ENCODE data around the gene APOBR.
"Not testable (repeated sequence)": the region's sequence is repeated elsewhere in the genome, so short reads cannot be mapped to it uniquely, and the experiment has no call there.

APOBR gene

DNA sequence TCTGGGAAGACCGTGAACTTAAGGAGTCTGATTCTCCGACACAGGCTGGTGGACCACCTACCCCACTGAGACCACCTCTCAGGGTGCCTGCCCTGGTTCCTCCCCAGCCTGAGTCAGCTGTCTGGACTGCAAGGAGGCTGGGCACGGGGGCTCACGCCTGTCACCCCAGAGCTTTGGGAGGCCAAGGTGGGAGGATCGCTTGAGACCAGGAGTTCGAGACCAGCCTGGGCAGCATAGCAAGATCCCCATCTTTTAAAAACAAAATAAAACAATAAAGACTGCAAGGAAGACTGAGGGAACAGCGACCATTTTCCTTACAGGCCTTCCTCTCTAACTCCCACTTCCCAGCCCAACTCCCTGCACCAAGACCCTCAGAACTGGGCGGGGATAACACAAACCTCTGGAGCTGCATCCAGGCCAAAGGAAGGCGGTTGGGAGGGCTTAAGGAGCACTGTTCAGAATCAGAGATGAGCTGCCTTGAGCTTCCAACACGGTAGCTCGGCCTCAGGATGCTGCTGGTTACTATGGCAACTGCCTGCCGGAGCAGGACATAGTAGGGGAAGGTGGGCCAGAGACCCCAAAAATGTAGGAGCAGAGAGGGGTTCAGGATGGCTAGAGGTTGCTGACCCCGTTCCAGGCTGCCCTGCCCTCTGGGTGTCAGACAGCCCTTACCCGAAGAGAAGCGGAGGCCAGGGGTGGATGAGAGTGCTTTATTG lies 4.4 kb downstream of the APOBR start:
- DNase-seq, result no peak

DNA sequence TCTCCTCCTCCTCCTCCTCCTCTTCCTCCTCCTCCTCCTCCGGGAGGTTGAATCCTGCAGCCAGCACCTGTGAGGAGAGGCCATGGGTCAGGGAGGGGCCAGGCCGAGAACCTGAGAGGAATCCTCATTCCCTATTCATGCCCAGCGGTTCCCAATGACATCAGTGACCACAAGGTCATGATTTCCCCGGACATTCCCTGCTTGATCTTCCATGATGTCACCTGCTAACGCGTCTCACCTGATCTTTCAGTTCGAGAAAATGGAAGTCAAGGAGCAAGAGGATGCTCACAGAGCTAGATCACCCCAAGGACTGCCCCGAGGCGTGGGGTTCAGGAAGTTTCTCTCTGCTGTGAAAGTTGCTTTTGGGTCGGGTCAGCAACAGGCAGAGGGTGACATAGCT lies 5.4 kb downstream of the APOBR start:
- DNase-seq, result no peak

DNA sequence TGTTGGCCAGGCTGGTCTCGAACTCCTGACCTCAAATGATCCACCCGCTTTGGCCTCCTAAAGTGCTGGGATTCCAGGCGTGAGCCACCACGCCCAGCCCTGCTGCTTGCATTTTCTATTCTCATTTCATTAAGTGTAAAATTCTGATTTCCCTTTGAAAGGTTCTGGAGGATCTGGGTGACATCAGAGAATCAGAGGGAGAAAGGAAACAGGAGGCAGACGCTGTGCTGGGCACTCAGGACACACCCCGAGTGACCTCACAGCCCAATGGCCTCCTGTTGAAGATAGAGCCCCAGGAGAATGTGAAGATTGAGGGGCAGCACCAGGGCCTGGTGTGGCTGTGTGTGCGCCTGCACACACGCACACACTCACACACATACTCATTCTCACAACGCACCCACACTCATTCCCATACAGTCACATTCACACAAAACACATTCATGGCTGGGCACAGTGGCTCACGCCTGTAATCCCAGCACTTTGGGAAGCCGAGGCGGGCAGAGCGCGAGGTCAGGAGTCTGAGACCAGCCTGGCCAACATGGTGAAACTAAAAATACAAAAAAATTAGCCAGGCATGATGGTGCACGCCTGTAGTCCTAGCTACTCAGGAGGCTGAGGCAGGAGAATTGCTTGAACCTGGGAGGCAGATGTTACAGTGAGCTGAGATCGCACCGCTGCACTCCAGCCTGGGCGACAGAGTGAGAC lies 6.2 kb downstream of the APOBR start:
- DNase-seq, result not testable (repeated sequence)

DNA sequence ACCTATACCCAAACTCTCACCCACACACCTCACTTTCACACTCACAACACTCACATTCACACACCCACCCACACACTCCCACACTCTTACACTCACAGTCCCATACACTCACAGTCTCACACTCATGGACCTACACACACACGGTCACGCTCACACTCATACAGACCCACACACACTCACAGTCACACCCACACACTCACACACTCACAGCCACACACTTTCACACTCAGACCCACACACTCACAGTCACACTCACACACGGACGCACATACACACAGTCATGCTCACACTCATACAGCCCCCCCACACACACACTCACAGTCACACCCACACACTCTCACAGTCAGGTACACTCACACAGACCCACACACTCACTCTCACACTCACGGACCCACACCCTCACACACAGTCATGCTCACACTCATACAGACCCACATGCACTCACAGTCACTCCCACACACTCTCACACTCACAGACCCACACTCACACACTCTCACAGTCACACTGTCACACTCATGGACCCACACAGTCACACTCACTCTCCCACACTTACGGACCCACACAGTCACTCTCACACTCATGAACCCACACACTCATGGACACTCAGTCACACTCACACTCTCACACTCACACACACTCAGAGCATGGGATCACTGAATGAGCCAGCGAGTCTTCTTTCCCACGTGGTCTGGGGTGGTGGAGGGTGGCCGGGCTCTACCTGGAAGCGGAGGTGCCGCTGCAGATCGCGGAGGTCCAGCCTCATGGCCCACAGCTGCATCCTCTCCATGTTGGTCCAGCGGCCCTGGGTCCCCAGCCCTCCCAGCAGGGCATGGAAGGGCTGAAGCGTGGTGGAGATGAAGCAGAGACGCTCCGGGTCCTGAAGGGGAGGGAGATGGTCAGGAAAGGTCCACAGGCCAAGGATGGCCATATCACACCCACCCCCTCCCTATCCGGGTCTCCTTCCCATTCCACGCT lies 7.1 kb downstream of the APOBR start:
- DNase-seq, result no peak

DNA sequence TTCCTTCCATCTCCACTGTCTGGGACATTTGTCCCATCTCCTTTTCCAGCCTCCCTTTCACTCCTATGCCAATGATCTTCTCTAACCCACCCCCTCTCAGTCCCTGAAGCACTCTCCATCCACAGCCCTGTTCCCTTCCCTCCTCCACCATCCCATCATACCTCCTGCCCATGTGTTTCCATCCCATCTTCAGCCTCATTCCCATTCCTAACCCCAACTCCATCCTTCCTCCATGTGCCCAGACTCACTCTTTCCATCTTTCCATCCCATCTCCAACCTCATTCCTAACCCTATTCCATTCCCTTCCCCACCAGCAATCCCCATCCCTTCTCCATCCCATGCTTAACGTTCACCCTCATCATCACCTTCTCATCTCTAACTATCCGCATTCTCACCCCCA lies 7.8 kb downstream of the APOBR start:
- DNase-seq, result no peak

DNA sequence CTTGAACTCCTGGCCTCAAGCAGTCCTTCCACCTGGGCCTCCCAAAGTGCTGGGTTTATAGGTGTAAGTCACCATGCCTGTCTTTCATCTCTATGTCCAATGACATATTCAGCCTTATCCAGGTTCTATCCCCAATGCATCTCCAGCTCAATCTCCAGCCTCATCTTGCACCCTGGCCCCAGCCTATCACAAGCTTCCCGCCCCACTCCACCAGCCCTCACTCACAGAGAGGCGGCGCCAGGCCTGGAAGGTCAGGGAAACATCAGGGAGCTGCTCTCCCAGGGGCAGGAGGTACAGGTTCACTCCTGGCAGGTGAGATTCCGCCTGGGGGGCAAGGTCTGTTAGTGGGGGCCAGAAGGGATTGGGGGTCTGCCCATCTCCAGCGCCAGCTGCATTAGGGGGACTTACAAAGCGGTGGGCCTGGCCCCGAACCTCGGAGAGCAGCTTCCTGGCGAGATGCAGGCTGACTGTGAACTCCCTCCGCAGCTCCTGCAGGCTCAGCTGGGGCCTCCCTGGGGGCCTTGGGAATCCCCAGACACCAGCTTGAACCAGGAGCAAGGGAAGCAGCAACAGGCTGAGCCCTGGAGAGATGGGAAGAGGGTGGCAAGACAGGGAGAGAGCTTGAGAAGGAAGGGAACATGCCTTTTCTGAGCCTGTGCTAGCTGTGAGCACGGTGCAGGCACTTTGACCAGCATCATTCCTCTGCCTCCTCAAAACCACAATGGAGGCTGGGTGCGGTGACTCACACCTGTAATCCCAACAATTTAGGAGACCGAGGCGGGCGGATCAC lies 9.2 kb downstream of the APOBR start:
- DNase-seq, result no peak

DNA sequence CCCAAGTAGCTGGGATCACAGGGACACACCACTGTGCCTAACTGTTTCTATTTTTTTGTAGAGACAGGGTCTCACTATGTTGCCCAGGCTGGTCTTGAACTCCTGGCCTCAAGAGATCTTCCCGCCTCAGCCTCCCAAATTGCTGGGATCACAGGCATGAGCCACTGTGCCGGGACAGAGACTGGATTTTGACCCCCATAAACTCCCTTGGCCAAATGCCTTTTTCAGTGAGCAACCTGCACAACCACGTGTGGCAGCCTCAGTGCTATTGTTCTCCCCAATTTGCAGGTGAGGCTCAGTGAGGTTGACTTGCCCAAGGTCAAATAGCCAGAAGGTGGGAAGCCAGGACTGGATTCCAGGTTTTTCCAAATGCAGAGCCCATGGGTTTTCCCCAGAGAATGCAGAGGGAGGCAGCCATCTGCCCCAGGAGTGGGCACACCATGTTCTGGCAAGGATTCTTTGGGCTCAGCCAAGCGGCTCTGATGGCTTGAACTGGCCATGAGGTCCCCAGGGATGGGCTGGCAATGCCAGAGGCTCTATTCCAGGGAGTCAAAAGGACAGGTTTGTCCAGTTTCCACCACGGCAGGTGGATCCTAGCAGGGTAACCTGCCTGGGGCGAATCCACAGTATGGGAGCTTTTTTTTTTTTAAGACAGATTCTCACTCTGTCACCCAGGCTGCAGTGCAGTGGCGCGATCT lies 10.4 kb downstream of the APOBR start:
- no peak for DNase-seq

DNA sequence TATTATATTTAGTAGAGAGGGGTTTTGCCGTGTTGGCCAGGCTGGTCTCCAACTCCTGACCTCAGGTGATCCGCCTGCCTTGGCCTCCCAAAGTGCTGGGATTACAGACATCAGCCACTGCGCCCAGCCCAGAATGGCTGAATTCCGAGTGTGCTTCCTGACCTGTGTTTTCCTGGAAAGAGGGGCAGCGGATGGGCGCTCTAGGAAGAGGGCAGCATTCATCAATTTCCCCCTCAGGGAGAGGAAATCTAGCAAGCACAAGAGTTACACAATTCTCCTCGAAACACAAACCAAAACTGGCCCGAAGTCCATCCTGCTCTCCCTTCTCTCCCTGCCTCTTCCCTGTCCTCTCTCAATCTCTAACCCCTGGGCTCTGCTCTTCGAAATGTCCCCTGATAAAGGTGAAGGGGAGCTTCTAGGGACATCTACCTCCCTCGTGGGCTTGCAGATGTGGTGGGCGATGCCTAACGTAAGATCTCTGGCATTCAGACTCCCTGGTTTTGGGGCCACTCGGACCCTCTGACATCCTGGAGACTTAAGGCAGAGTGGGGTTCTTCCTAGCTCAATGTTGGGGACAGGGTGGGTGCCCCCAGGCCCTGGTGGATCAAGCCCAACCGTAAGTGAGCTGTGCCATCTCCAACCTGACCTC lies 11.2 kb downstream of the APOBR start:
- no peak for DNase-seq

DNA sequence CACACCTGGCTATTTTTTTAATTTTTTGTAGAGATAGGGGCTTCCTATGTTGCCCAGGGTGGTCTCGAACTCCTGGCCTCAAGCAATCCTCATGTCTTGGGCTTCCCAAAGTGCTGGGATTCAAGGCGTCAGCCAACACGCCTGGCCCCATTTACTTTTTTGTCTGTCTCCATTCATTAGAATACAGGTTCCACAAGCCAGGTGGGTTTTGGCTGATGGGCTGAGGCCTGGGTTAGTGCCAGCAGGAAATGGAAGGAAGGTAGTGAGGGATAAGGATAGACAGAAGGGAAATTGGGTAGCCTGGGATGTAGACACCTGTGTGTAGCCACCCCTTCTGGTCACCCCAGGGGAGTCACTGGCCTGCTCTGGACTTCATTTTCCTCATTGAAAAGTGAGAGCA lies 16.6 kb downstream of the APOBR start:
- no peak for DNase-seq

DNA sequence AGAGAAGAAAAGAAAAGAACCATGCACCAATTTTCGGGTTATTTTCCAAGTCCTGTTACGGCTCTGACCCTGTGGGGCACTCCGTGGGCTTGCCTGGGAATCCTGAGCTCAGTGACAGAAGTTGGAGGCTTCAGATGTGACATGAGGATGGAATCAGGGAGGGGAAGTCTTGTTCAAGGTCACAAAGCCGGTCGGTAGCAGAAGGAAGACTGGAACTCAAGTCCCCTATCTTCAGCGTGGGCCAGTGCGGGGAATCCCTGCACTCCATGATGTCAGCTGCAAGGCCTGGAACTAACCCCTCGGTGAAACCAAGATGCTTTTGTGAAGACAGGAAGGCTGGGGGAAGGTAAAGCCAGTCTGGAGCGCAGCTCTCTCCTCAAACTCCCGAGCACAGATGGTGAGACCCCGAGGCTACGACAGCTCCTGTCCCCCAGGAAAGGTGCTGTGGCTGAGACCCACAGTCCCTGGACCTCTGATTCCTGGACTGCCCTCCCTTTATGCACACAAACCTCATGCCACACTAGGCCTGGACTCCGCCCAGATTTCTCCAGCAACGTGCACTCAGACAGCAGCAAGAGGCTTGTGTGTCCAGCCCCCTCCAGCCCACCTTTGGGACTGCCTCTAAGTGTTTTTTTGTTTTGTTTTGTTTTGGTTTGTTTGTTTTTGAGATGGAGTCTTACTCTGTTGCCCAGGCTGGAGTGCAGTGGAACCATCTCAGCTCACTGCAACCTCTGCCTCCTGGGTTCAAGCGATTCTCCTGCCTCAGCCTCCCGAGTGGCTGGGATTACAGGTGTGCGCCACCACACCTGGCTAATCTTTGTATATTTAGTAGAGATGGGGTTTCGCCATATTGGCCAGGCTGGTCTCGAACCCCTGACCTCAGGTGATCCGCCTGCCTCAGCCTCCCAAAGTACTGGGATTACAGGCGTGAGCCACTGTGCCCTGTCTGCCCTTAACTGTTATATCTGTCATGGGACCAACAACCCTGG lies 17.7 kb downstream of the APOBR start:
- no peak for DNase-seq

DNA sequence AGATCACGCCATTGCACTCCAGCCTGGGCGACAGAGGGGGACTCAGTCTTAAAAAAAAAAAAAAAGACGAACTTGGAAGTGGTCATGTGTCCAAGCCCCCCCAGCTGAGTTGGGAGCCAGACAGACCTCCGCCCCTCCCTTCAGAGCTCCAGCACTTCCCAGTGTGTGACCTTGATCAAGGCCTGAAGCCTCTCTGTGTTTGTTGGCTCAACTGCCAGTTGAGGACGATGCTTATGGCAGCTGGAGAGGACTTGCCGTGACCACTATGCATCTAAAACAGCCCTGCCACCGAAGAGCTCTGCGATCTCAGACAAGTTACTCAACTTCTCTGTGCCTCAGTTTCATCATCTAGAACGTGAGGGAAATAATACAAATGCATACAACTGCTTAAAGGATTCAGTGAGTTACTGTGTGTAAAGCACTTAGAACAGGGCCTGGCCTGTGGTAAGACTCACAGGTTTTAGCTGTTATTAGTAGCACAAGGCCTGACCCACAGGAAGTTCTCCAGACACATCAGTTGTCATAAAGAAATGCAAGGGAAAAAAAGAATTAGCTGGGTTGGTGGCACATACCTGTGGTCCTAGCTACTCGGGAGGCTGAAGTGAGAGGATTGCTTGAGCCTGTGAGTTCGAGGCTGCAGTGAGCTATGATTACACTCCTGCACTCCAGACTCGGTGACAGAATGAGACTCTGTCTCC lies 19.2 kb downstream of the APOBR start:
- no peak for DNase-seq

DNA sequence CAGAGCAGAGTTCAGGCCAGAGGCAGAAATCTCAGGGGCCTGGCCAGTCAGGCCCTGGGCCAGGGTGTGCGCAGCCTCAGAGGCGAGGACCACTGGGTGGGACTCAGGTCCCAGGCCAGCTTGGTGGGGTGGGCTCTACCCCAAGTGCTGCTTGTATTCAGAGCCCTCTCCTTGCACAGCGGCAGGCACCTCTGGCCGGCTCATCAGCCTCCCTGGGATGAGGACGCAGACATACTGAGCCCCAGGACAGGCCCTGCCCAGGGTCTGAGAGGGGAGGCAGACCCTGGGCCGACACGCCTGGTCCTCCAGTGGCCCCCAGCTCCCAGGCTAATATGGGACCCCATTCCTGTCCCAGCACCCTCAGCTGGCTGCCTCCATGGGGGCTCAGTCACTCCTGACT lies 19.8 kb downstream of the APOBR start:
- DNase-seq, result no peak

DNA sequence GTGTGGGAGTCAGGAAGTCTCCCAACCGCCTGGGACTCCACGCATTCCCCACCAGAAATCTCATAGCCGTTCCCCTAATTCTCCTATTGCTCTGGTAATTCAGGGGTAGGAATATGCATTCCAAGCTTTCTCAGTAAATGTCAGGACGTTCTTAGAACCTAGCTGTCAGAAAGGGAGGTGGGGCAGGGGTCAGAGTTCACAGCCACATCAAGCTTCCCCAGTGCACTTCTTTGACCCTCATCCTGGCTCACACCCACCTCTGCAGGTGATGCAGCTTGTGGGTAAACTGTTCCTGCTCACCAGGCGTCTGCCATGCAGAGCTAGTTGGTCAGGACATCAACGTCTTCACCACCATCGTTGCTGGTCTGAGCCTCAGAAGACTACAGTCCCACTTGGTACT lies 26.2 kb downstream of the APOBR start:
- no peak for DNase-seq

DNA sequence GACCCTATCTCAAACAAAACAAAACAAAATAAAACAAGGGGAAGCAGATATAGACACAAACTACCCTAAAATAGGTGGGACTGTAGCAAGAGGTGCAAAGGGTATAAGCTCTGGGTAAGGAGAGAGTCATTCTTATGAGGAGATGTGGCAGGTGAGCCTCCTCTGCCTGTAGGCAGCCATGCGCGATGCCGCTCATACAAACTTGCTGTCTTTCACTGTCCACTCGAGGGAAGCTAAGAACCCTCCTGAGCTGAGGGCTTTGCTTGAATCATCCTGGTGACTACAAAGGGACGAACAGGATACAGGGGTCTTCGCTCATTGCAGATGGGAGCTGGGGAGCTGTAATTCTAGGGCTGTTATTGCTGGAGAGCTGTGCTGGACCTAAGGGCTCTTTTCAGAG lies 27.0 kb downstream of the APOBR start:
- no peak for DNase-seq

DNA sequence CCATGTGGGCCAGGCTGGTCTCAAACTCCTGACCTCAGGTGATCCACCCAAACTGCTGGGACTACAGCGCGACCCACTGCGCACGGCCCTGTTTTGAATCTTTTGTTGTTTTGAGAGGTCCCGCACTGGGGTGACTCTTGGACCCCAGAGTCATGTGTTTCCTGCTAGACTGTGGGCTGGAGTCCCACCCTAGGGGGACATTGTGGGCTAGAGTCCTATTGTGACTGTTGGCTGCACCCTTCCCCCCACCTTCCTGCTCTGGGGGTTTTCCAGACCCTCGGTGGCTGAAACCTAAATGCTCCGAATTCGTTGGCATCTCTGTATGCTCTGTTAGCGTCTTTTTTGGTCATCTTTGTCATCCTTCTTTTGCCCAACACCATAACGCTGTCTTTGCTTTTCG lies 28.3 kb downstream of the APOBR start:
- no peak for DNase-seq

DNA sequence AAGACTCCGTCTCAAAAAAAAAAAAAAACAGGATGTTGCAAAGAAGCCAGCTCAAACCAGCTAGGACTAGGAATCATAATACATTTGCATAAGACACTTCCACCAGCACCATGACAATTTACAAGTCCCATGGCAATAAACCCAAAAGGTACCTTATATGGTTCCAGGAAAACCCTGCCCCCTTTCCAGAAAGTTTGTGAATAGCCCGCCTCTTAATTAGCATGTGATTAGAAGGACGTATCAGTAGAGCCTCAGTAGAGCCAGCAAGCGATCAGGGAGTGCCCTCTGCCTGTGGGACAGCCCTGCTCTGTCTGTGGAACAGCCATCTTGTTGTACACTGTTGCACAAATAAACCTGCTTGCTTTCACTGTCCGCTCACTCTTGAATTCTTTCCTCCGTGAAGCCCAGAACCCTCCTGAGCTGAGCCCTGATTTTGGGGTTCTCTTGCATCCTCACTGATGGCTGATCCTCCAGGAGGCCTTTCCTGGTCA lies 30.3 kb downstream of the APOBR start:
- DNase-seq, result no peak

DNA sequence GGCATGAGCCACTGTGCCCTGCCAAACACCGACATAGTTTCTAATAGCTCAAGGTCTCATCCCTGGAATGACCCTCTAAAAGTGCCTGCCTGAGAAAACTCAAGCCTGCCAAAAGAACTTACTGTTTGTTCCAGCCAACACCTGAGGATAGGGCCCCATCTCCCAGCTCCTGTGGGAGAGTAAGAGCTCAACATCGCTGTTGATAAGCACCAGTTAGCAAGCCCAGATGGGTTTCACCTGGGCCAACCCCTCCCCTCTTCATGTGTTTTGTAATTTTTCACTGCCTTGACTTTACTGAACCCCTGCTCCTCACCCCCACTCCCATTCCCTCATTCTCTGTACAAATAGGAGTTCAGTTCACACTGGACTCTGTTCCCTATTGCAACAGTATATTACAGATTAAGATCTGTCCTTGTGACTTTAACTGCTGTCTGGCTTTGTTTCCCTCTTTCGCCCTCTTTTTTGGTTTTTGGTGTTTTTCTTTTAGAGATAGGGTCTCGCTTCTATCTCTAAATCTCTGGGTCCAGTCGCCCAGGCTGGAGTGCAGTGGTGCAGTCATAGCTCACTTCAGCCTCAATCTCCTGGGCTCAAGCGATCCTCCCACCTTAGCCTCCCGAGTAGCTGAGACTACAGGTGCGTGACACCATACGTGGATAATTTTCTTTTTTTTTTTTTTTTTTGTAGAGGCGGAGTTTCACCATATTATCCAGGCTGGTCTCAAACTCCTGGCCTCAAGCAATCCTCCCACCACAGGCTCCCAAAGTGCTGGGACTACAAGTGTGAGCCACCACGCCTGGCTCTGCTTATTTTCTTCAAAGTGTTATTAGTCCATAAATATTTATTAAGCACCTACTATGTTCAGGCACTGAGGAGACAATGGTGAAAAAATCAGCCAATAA lies 32.0 kb downstream of the APOBR start:
- DNase-seq, result no peak

DNA sequence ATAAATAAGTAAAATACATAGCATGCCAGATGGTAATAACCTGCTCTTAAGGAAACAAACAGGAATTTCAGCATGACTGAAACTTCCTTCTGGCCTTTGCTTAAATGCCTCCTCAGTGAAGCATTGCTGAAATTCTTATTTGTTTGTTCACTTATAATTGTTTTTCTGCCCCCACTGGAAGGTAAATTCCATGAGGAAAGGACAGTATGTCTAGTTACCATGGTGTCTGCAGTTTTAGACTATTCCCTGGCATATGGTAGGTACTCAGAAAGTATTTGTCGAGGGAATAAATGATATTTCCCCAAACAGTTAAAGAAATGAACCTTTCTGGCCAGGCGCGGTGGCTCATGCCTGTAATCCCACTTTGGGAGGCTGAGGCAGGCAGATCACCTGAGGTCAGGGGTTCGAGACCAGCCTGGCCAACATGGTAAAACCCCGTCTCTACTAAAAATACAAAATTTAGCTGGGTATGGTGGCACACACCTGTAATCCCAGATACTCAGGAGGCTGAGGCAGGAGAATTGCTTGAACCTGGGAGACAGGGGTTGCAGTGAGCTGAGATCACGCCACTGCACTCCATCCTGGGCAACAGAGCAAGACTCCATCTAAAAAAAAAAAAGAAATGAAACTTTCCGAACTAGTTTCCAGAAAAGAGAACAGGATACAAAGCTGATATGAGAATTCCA lies 32.8 kb downstream of the APOBR start:
- not testable (repeated sequence) for DNase-seq
